Measurements from ENCODE around the gene PACSIN3.

The PACSIN3 gene

DNA sequence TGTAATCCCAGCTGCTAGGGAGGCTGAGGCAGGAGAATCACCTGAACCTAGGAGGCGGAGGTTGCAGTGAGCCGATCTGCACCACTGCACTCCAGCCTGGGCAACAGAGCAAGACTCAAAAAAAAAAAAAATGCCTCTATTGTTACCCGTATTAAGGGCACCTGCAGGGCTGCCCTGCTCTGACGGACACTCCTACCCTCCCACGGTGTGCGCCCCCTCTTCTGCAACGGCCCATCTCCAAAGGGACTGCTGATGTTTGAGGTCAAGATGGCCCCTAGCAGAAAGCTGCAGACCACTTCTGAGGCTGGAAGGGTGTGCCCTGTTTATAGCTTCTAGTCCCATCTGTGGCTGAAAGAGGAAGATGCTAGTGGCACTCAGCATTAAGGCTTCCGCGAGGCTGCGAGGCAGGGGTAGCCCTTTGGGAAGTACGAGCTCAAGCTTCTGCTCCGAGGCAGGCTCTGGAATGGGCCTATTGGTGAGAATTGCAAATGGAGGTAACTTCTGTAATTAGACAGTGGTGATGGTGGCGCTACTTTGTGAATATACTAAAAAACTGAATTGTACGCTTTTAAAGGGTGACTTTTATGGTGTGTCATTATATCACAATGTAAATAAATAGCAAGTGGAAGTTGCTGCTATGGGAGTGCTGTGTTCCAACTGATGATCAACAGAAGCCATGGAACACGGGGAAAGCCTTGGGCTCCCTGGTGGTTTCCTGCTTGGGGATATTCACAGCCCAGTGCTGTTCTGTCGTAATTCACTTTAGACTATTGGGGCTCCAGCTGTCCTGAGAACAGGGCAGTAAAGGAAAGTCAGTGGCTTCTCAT, 33.9 kb downstream of the PACSIN3 start:
- DNase-seq: peak; percentile 46

- DNase-seq: no peak
Observed at GRCh38 chr11:47149782-47150181, 36.5 kb downstream of the PACSIN3 start.

GRCh38 chr11:47148903-47149531, 37.2 kb downstream of the PACSIN3 start:
- DNase-seq: peak; percentile 22

DNA sequence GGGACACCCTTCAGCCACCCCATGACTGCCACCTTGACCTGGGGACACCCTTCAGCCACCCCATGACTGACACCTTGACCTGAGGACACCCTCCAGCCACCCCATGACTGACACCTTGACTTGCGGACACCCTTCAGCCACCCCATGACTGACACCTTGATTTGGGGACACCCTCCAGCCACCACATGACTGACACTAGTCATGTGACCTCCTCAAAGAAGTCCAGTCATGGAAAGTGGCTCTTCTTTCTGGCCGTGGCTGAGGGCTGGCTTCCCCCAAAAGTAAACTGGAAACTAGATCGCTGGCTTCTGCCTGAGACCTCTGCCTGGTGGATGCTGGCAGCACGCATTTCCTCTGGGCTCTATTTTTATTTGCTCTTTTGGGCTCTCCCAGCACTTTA, 38.0 kb downstream of the PACSIN3 start:
- no peak for DNase-seq

DNA sequence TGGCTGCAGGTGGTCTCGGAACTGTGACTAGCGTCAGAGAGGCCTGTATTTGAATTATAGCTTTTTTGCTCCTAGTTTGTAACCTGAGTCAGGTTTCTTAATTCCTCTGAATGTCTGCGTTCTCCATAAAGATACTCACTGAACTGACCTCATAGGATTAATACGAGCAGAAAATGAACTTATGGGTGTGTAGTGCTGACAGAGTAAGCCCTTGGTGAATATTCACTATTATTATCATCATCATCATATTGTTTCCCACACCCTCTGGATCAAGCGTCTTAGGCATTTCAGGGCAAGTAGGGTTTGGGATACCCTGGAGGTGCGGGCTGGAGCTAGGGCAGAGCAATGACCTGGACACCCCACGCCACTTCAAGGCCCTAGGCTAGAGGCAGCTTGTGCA, 38.6 kb downstream of the PACSIN3 start:
- no peak for DNase-seq

GRCh38 chr11:47147250-47147649, 39.0 kb downstream of the PACSIN3 start:
- DNase-seq: no peak

DNA sequence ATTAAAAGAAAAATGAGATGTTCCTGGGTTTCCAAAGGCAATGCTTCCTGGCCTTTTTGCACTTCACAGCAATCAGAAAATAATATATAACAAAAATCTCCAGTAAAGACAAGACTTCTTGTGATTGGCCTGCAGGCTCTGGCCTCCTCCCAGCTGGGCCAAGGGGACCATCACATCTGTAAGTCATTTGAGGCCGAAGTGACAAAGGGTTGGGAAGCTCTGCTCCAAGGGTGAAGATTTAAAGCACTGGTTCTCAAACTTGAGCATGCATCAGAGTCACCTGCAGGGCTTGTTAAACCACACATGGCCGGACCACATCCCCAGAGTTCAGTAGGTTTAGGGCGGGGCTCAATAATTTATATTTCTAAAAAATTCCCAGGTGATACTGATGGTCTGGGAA, 41.7 kb downstream of the PACSIN3 start:
- DNase-seq: no peak

DNA sequence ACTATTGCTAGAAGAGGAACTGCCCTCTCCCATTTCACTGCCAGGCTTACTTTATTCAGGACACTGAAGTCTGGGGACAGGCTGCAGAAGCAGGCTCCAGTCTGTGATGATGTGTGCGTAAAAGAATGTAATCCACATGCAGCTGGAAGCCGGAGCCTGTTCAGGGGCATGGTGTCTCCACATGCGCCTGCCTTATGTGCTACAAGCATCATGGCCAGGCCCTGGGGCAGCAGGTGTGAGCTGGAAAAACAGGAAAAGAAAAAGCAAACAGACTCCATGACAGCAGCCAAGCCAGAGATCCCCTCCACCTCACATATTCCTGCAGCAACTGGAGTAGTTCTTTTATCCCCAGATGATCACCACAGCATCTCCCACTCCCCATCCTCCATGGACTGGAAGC, 42.9 kb downstream of the PACSIN3 start:
- DNase-seq: peak; percentile 90

DNA sequence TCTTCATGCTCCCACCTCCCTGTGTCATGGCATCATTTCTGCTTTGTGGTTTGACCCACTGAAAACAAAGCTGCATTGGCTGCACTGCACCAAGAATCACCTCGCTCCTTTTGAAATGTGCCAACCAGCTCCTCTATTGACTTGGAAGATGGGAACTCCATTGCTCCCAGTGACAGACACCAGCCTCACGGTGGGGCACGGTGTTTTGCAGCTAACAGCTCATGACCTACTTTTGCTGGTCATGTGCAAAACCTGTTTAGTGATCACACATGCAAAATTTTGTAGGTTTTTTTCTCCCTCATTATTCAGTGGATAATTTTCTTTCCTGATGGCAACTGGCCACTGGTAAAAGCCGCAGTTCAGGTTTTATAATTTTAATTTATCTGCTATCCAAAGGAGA, 46.4 kb downstream of the PACSIN3 start:
- DNase-seq: no peak

DNA sequence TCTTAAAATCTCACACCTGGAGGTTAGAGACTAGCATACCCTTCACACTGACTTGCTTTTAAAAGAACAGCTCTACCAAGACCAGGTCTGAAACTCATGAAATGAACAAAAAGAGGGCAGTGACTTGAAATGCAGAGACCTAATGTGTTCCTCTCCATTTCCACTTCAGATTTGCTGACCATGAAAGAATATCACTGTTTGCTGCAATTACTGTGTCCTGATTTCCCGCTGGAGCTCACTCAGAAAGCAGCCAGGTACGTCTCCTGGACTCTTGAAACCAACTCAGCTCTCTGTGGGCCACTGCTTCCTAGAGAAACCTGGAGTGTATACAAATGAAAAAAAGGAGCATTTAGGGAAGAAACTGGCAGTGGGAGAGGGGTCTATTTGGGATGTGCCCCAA, 48.8 kb downstream of the PACSIN3 start:
- no peak for DNase-seq

- DNase-seq: no peak
Observed at GRCh38 chr11:47136921-47137320, 49.3 kb downstream of the PACSIN3 start.

DNA sequence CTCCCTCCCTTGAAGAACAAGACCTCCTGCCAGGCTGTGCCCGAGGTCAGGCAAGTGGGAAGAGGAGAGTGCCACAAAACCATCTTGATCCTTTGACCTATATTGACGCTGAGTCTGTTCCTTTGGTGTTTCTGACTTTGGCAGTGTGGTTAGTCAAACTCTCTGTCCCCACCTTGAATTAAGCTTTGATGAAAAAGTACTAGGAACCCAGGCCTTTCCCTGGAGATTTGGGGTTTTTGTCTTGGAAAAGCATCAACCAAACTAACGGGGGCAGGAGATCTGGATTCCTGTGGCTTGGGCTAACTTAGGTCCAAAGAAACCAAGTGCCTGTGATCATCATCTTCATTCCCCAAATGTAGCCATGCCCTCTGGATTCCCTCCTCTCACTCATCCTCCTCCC, 49.9 kb downstream of the PACSIN3 start:
- DNase-seq: no peak

DNA sequence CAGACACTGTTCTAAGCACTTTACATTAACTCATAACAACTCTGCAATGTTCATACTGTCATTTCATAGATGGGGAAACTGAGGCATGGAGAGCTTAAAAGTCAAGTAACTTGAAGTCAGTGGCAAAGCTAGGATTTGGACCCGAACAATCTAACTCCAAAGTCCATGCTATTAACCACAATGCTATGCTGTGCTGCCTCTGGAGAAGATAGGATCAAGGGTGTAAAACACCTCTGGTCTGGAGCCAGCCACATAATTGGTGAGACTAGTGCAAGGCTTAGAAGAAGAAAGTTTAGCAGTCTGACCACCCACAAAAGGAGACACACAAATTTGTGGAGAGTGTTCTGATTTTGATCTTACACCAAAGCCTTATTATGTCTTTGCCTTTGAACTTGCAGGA, 53.3 kb downstream of the PACSIN3 start:
- no peak for DNase-seq

DNA sequence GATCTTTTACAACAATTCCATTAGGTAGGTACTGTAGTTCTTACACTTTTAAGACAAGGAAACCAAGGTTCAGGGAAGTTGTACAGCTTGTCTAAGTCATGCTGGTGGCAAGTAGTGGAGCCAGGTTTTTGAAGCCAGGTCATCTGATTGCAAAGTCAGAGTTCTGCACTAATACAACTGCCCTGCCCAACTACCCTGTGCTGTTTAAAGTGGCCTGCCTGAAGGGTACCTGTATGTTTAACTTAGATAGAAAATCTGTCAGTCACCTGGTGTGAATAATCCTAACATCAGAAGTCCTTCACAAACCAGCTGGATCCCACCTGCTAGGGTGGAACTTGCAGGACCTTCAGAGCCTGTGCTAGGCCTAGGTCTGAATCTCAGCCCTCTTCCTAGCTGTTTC, 53.7 kb downstream of the PACSIN3 start:
- no peak for DNase-seq

- DNase-seq: no peak
Observed at GRCh38 chr11:47131136-47131535, 55.1 kb downstream of the PACSIN3 start.

DNA sequence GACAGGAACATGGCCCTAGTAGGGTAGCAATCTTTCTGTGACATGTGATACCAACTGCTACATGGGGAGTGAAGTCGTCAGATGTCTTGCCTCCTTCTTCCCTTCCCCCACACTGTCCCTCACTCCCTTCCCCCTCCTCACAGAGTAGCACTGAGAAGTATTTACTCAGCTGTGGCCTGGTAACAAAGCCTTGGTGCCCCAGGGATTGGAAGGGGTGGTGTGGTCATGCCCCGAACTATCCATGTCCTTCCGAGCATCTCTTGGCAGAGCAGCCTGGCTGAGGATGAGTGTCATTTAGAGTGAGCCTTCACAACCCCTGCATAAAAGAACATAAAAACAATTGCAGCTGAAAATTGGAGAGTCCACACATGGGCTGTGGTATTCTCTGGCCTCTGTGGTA, 55.7 kb downstream of the PACSIN3 start:
- peak; percentile 96 for DNase-seq

Data from DMS153 (cell line).